HL-60/S4 (cell line): ENCODE measurements around the gene SLC25A44.

Experiments used
- in situ Hi-C: fragments of 300-500 bp; cut with MboI; formaldehyde crosslinking; loops from 2 replicates; pipeline ENCODE4 v1.14.3; 2022; ENCODE audit warnings: low sequenced_read_pairs

Gene SLC25A44, protein sequence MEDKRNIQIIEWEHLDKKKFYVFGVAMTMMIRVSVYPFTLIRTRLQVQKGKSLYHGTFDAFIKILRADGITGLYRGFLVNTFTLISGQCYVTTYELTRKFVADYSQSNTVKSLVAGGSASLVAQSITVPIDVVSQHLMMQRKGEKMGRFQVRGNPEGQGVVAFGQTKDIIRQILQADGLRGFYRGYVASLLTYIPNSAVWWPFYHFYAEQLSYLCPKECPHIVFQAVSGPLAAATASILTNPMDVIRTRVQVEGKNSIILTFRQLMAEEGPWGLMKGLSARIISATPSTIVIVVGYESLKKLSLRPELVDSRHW

GRCh38 chr1:156193488-156194299, at the start of gene SLC25A44:
Gene SLC25A44, plus strand, starts transcription at chr1:156194104. Its CDS starts 5,744 bp downstream, at chr1:156199848.
- in situ Hi-C loops, result no loop called here

- in situ Hi-C loops, result loop anchor here (5.0 kb wide), 1 partner anchor 78 kb away; no protein-coding TSS in a partner anchor
These were observed 49.2 kb upstream of the SLC25A44 start for GRCh38 chr1:156144742-156145141.

DNA sequence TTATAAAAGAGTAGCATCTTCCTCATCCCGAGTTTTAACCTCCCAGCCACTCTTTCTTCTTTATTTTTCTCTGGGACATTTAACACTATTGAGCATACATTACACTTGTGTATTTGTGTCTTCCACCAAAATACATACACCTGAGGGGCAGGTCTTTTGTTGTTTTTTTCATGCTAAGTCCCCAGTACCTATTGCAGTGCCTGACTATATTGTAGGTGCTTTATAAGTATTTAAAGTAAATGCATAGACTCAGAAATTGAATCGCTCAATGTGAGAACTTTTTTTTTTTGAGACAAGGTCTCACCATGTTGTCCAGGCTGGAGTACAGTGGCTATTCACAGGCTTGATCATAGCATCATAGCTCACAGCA, 48.3 kb upstream of the SLC25A44 start:
- in situ Hi-C loops, result loop anchor here (5.0 kb wide), 1 partner anchor 77 kb away; no protein-coding TSS in a partner anchor

DNA sequence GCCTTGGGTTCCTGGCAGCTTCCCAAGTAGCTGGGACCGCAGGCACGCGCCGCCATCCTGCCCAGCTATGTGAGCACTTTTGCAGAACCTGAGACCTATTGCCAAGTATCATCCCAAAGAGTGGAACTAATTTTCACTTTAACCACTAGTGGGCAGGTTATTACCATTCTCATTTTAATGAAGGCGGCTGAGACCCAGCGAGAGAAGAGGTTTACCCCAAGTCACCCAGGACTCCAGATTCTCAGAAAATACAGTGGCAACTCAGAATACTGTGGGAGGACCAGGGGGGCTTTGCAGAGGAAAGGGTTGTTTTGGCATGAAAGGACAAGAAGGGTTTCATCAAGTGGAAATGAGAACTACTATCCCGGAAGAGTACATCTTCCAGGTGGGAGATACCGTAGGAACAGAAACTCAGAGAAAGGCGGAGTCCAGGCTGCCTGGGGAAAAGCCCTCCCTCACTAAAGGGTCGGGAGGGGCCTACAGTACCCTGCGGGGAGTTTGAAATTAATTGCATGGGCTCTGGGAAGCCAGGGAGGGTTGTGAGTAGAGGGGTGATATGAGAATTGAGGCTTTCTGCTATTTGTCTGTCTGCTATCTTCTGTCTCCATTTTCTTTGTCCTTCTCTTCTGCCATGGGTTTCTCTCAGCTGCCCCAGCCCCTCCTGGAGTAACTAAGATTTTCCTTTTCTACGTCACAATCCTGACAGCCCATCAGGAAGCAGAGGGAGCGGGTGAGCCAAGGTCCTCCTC, 47.7 kb upstream of the SLC25A44 start:
- in situ Hi-C loops, result loop anchor here (5.0 kb wide), 1 partner anchor 76 kb away; no protein-coding TSS in a partner anchor

- in situ Hi-C loops, result loop anchor here (5.0 kb wide), 1 partner anchor 75 kb away; no protein-coding TSS in a partner anchor
These were observed 47.0 kb upstream of the SLC25A44 start for GRCh38 chr1:156146769-156147405.

- in situ Hi-C loops, result loop anchor here (5.0 kb wide), 1 partner anchor 74 kb away; no protein-coding TSS in a partner anchor
These were observed 45.7 kb upstream of the SLC25A44 start for GRCh38 chr1:156148216-156148615.

GRCh38 chr1:156149374-156150332, 44.3 kb upstream of the SLC25A44 start:
- in situ Hi-C loops, result loop anchor here (5.0 kb wide), 1 partner anchor 73 kb away; no protein-coding TSS in a partner anchor

- in situ Hi-C loops, result no loop called here
These were observed 43.4 kb upstream of the SLC25A44 start for GRCh38 chr1:156150333-156151011.

GRCh38 chr1:156151093-156151688, 42.7 kb upstream of the SLC25A44 start:
- in situ Hi-C loops, result no loop called here

DNA sequence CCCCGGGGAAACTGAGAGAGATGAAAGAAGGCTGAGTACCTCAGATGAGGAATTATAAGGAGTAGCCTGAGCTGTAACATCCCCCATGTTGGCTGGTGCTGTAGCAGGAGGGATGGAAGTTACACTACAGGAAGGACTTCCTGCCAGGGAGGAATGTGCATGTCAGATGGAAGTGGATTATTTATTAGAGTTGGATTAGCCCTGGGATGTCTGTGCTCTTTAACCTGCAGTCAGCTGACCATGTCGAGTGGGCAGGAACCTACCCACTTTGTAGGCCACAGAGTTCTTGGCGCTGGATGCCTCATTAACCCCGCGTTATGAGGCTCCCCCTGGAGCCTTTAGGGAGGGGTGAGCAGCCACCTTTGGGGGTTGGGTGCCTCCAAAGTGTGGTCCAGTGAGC, 41.3 kb upstream of the SLC25A44 start:
- in situ Hi-C loops, result no loop called here

DNA sequence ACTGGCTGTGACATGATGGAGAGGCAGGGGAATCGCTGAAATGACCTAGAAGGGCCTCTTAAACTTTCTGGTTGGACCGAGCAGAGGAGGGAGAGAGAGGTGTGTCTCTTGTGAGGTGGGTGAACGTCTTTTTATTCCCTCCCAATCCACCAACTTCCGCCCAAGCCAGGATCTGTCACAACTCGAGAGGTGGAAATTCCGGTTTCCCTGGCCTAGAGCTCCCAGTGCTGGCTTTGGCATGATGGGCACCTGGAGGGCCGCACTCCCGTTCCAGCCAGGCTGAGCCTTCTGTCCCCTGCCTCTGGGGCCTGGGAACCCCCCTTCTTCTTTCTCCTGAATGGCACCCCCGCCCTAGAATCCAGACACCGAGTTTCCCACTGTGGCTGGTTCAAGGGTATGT, 40.5 kb upstream of the SLC25A44 start, which contains the start of gene SEMA4A:
SEMA4A (plus strand) TSS at position 224 of the 400 bp plus-strand sequence. CDS start 994 bp downstream, outside the sequence.
- in situ Hi-C loops, result no loop called here

- in situ Hi-C loops, result no loop called here
These were observed 39.6 kb upstream of the SLC25A44 start for GRCh38 chr1:156154317-156154749.

DNA sequence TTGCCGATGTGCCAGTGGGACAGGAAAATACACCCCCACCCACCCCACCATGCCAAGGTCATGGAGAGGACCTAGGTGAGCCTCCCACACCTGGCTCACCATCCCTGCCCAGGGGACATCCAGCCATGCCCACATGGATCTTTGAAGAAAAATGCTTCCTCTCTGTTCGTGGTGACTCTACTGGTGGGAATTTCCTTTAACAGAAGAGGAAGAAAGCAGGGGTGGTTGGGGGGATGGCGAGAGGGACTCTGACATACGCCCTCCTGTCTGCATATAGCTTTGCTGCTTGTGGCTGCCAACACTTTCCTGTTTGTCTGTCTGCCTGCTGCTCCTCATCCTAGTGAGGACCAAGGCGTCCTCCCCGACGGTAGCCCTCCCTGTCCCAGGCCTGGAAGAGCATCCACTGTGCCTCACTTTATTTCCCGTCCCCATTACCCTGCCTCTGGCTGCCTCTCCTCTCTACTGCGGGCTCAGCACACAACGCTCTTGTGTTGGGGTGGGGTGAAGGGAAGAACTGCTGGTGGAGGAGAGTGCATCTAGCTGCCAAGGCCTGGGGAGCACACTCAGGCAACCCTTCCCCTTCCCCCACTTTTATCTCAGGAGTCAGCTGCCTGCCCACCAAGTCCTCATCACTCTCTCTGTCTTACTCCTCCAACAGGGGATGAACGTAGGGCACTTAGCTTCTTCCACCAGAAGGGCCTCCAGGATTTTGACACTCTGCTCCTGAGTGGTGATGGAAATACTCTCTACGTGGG, 38.0 kb upstream of the SLC25A44 start:
- in situ Hi-C loops, result no loop called here

DNA sequence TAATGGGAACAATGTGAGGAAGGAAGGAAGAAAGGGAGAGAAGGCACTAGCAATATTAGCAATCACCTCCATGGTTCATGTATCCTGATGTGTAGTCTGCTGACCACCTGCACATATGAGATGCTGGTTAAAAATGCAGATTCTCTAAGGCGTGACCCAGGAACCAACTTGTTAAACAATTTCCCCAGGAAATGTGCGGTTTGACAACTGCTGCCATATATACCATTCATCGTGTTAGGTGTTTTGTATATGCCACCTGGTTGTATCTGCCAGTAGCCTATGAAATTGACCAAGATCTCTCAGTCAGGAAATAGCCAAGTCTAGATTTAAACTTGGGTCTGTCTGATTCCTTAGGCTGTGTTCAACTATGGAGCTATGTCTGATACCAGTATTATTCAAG, 36.4 kb upstream of the SLC25A44 start:
- in situ Hi-C loops, result no loop called here

GRCh38 chr1:156157966-156158365, 35.9 kb upstream of the SLC25A44 start:
- in situ Hi-C loops, result no loop called here

DNA sequence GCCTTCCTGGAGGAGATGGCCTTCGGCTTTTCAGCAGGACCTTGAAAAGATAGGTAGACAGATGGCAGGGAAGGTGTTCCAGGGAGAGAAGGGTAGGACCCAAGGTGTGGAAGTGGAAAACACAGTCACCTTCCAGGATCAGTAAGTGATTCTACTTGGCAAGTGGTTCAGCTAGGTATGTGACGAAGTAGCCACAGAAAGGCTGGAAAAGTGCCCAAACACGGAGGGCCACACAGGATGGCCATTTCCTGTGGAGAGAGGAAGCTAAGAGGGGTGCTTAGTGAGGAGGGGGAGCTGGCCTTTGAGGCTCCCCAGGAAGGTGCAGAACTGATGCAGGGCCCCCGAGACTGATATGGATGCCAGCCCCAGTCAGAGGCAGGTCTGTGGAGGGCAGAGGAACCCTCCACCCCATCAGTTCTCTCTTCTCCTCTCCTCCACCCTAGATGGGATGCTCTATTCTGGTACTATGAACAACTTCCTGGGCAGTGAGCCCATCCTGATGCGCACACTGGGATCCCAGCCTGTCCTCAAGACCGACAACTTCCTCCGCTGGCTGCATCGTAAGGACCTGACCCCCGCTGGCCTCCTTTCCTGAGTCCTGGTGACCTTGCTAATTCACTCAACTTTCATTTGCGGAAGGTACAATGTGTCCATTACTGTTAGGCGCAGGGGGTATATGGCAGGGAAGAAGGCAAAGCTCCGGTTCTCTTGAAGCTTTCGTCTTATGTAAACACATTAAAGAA, 33.7 kb upstream of the SLC25A44 start:
- in situ Hi-C loops, result no loop called here

GRCh38 chr1:156160743-156161171, 33.1 kb upstream of the SLC25A44 start:
- in situ Hi-C loops, result no loop called here
